HG03439 (cell line): ENCODE results near the gene NFAM1.

Experiments
- ATAC-seq: cut with Tn5 transposase; IDR thresholded peaks from one replicate; pipeline ENCODE4 v1.9.1; 2021; ENCODE audit warnings: mild to moderate bottlenecking, moderate library complexity; ENCODE audit not compliant: unreplicated experiment

NFAM1 gene

GRCh38 chr22:42432020-42432596 lies at the start of gene NFAM1:
Gene NFAM1, minus strand, starts transcription at chr22:42432403. Its CDS starts 46 bp downstream, at chr22:42432357.
- ATAC-seq = no peak

- ATAC-seq = no peak
These were observed 42.9 kb upstream of the NFAM1 start for GRCh38 chr22:42475122-42475521.

- ATAC-seq = no peak
These were observed 41.4 kb upstream of the NFAM1 start for GRCh38 chr22:42473484-42474193.

- ATAC-seq = no peak
These were observed 40.5 kb upstream of the NFAM1 start for GRCh38 chr22:42472671-42473070.

- no peak for ATAC-seq
These were observed 39.2 kb upstream of the NFAM1 start for GRCh38 chr22:42471441-42471840.

- no peak for ATAC-seq
These were observed 38.3 kb upstream of the NFAM1 start for GRCh38 chr22:42470366-42471082.

- ATAC-seq = no peak
These were observed 36.6 kb upstream of the NFAM1 start for GRCh38 chr22:42468841-42469240.

- no peak for ATAC-seq
These were observed 29.8 kb upstream of the NFAM1 start for GRCh38 chr22:42462016-42462415.

GRCh38 chr22:42461511-42461910 lies 29.3 kb upstream of the NFAM1 start:
- ATAC-seq = no peak

- ATAC-seq = no peak
These were observed 27.3 kb upstream of the NFAM1 start for GRCh38 chr22:42459287-42460063.

GRCh38 chr22:42452916-42453315 lies 20.7 kb upstream of the NFAM1 start:
- no peak for ATAC-seq

GRCh38 chr22:42452456-42452855 lies 20.3 kb upstream of the NFAM1 start:
- ATAC-seq = no peak

GRCh38 chr22:42451499-42452145 lies 19.4 kb upstream of the NFAM1 start:
- no peak for ATAC-seq

- ATAC-seq = no peak
These were observed 18.7 kb upstream of the NFAM1 start for GRCh38 chr22:42450862-42451261.

GRCh38 chr22:42446151-42446550 lies 13.9 kb upstream of the NFAM1 start:
- ATAC-seq = no peak

- ATAC-seq = no peak
These were observed 12.1 kb upstream of the NFAM1 start for GRCh38 chr22:42444077-42444904.

- no peak for ATAC-seq
These were observed 11.3 kb upstream of the NFAM1 start for GRCh38 chr22:42443240-42444076.

- no peak for ATAC-seq
These were observed 10.5 kb upstream of the NFAM1 start for GRCh38 chr22:42442748-42443147.

GRCh38 chr22:42440728-42441127 lies 8.5 kb upstream of the NFAM1 start:
- ATAC-seq = no peak
